GM12873 (cell line): ENCODE data around the gene NDEL1.

Source experiments
- CTCF ChIP-seq: IDR thresholded peaks from 2 replicates; pipeline ENCODE4 v1.5.1; 2012; ENCODE audit warnings: low read depth, mild to moderate bottlenecking, moderate library complexity, low read length, control low read depth; ENCODE audit not compliant: insufficient read depth; ENCODE audit errors: missing control alignments

NDEL1 gene

GRCh38 chr17:8408371-8408770 lies 27.3 kb upstream of the NDEL1 start:
- TF ChIP-seq CTCF: no peak

- peak; percentile 96 for TF ChIP-seq CTCF
Measured at GRCh38 chr17:8409966-8410882, 25.5 kb upstream of the NDEL1 start.

- TF ChIP-seq CTCF: no peak
Measured at GRCh38 chr17:8410883-8411238, 24.8 kb upstream of the NDEL1 start.

- no peak for TF ChIP-seq CTCF
Measured at GRCh38 chr17:8412089-8412488, 23.6 kb upstream of the NDEL1 start.

- TF ChIP-seq CTCF: no peak
Measured at GRCh38 chr17:8413328-8413727, 22.4 kb upstream of the NDEL1 start.

- no peak for TF ChIP-seq CTCF
Measured at GRCh38 chr17:8413938-8414337, 21.7 kb upstream of the NDEL1 start.

- no peak for TF ChIP-seq CTCF
Measured at GRCh38 chr17:8417806-8418205, 17.9 kb upstream of the NDEL1 start.
